Measurements from ENCODE around the gene PBX3. TPM values are rescaled to one million over a fixed set of nuclear protein-coding genes. Genes with fewer than 3 reads are reported as not detected.

Gene PBX3
- total and polyA plus RNA-seq, 2 of the 13 experiments (the other 11 are each of a cell fraction or from before 2014, with no cell fraction given): 6.0 to 11.2 TPM

- Histone ChIP-seq H3K4me1 (ENCODE audit: insufficient read depth, low read length) (no peaks in the 10 kb centered on the region), H3K9me3 (ENCODE audit: low read length) (no peaks in the 10 kb centered on the region), H4K20me1 (ENCODE audit: insufficient read depth, low read length) (no peaks in the 10 kb centered on the region), H3K9ac (ENCODE audit: insufficient read depth, low read depth, low read length) (no peak overlapping the region), H2AFZ (ENCODE audit: low read length) (no peak overlapping the region), H3K27me3 (ENCODE audit: control insufficient read depth in 1 of 2, insufficient read depth in 2 of 2, low read length in 2 of 2) (peaks cover 0 to 4% of the 10 kb centered on the region in 2 experiments; a peak in 1 of 5 replicates), H3K27ac (ENCODE audit: extremely low read length, insufficient read depth, low read length) (no peak overlapping the region), H3K79me2 (ENCODE audit: insufficient read depth, low read length) (no peaks in the 10 kb centered on the region), H3K4me3 (replicated peaks in 1 of 3; ENCODE audit: insufficient read depth in 1 of 3, low read depth in 2 of 3, low read length in 3 of 3) (no peak overlapping the region), H3K4me2 (ENCODE audit: low read depth, low read length) (no peak overlapping the region), H3K36me3 (replicated peaks in 1 of 2; ENCODE audit: control insufficient read depth in 1 of 2, insufficient read depth in 2 of 2, low read length in 2 of 2) (no peaks in the 10 kb centered on the region)
- TF ChIP-seq MXI1 (IDR thresholded peaks at IDR 0.05; ENCODE audit: borderline replicate concordance, low read depth, low read length) (no peak), ZKSCAN5 (CRISPR knock-in tag; IDR thresholded peaks at IDR 0.05) (no peak), ZNF678 (CRISPR knock-in tag; IDR thresholded peaks at IDR 0.05) (no peak), NFRKB (IDR thresholded peaks at IDR 0.05) (no peak), PHF8 (CRISPR knock-in tag; IDR thresholded peaks at IDR 0.05) (no peak), FOXM1 (CRISPR knock-in tag; IDR thresholded peaks at IDR 0.05) (no peak), ZNF256 (CRISPR knock-in tag; conservative IDR thresholded peaks at IDR 0.05) (no peak), PHF20 (CRISPR knock-in tag; IDR thresholded peaks at IDR 0.05) (no peak), FOXC1 (CRISPR knock-in tag; IDR thresholded peaks at IDR 0.05; ENCODE audit: borderline replicate concordance) (no peak), TBL1XR1 (IDR thresholded peaks at IDR 0.05; ENCODE audit: borderline replicate concordance, low read length, partially characterized antibody) (no peak), AHDC1 (CRISPR knock-in tag; IDR thresholded peaks at IDR 0.05; ENCODE audit: borderline replicate concordance) (no peak), ZNF841 (CRISPR knock-in tag; IDR thresholded peaks at IDR 0.05; ENCODE audit: borderline replicate concordance) (no peak), RORA (CRISPR knock-in tag; IDR thresholded peaks at IDR 0.05) (no peak), GTF2F1 (IDR thresholded peaks at IDR 0.05; ENCODE audit: low read length) (no peak), ZBTB7B (CRISPR knock-in tag; IDR thresholded peaks at IDR 0.05) (no peak), DRAP1 (CRISPR knock-in tag; IDR thresholded peaks at IDR 0.05) (no peak), RARA (CRISPR knock-in tag; IDR thresholded peaks at IDR 0.05) (no peak), BRF2 (CRISPR knock-in tag; IDR thresholded peaks at IDR 0.05) (no peak), NPAS2 (CRISPR knock-in tag; IDR thresholded peaks at IDR 0.05; ENCODE audit: borderline replicate concordance) (no peak)
- WGBS (ENCODE audit: low lambda C conversion rate): 57% methylated on average over 17 of the region's 17 CpGs
- in situ Hi-C loops (cut with HindIII; ENCODE audit: extremely low pct_ligation_motif_present, low pct_unique_long_range_greater_than_20kb) (no loop called here), intact Hi-C loops (cut with micrococcal nuclease; ENCODE audit: unreplicated experiment) (no loop called here)
- no peak for FAIRE-seq
- BruUV-seq (replicated peaks): no TSS peak
- ChIA-PET POLR2A (no interaction called here), CTCF (ENCODE audit: low intra/inter-chr PET ratio, low total read pairs) (no interaction called here)
- ATAC-seq: no peak
- DNase-seq (ENCODE audit: low spot score): no peak
Measured at GRCh38 chr9:126015424-126015823, 268.3 kb downstream of the PBX3 start.

All from HepG2 (cell line).